Measurements from ENCODE around the gene GADD45A.
A peak's percentile ranks its signal among the peaks of the same experiment; 100 is the strongest.

GADD45A gene

DNA sequence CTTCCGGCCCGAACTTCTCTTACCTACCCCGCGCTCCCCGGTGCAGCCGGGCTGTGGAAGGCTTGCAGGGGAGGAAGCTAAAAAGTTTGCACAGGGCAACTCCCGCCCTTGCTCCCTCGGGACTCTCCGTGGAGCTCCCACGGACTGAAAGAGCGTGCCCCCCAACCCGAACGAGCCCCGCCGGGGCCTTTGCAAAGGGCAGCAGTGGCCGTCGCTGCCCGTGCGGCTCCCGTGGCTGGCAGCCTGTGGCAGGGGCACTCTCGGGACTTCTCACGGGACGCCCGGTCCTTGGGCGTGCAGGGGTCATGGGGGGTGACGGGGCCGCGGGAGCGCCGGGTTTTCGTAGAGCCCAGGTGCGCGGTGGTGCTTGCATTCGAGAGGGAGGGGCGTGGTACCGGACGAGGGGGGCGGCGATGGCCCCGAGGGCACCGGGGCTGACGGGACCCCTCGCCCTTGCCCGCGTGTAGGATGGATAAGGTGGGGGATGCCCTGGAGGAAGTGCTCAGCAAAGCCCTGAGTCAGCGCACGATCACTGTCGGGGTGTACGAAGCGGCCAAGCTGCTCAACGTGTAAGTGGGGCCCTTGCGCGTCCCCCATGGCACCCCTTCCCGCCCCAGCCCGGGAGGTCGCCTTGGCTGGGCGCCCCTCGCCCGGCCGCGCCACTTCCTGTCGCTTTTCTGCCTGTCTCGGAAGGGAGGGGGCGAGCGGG lies 711 bp downstream of the GADD45A start (continued):
- TF ChIP-seq, protein P1, sequence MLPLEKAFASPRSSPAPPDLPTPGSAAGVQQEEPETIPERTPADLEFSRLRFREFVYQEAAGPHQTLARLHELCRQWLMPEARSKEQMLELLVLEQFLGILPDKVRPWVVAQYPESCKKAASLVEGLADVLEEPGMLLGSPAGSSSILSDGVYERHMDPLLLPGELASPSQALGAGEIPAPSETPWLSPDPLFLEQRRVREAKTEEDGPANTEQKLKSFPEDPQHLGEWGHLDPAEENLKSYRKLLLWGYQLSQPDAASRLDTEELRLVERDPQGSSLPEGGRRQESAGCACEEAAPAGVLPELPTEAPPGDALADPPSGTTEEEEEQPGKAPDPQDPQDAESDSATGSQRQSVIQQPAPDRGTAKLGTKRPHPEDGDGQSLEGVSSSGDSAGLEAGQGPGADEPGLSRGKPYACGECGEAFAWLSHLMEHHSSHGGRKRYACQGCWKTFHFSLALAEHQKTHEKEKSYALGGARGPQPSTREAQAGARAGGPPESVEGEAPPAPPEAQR (tag by site-specific recombination; IDR thresholded peaks at IDR 0.05): no peak
- TF ChIP-seq ZNF221 (tag by site-specific recombination; IDR thresholded peaks at IDR 0.05; ENCODE audit: borderline replicate concordance) (no peak), ZNF626 (tag by site-specific recombination; IDR thresholded peaks at IDR 0.05) (no peak), ZNF140 (tag by site-specific recombination; IDR thresholded peaks at IDR 0.05) (no peak), ZNF416 (tag by site-specific recombination; IDR thresholded peaks at IDR 0.05) (no peak), ZNF473 (tag by site-specific recombination; IDR thresholded peaks at IDR 0.05) (no peak), OVOL3 (tag by site-specific recombination; IDR thresholded peaks at IDR 0.05) (no peak), ZNF19 (tag by site-specific recombination; IDR thresholded peaks at IDR 0.05; ENCODE audit: low read depth) (no peak), ZNF660 (tag by site-specific recombination; IDR thresholded peaks at IDR 0.05) (no peak), SCRT2 (tag by site-specific recombination; IDR thresholded peaks at IDR 0.05) (no peak), ZFHX2 (tag by site-specific recombination; conservative IDR thresholded peaks at IDR 0.05) (peak; percentile 41; the same call in 1 of the 2 replicates), SCRT1 (tag by site-specific recombination; IDR thresholded peaks at IDR 0.05; ENCODE audit: borderline replicate concordance) (no peak), ZNF174 (tag by site-specific recombination; IDR thresholded peaks at IDR 0.05) (no peak), ZXDB (tag by site-specific recombination; IDR thresholded peaks at IDR 0.05) (peak; percentile 33; the same call in 1 of the 2 replicates), SETDB1 (IDR thresholded peaks at IDR 0.05; ENCODE audit: insufficient read length, low read length) (no peak), TCF7L2 (IDR thresholded peaks at IDR 0.05; ENCODE audit: borderline replicate concordance, low read depth, low read length) (no peak), HOXC10 (CRISPR knock-in tag; IDR thresholded peaks at IDR 0.05) (peak; percentile 95), ZNF335 (tag by site-specific recombination; conservative IDR thresholded peaks at IDR 0.05) (peak; percentile 49), ZNF658 (tag by site-specific recombination; IDR thresholded peaks at IDR 0.05) (no peak)
- TF ChIP-seq, protein P2, sequence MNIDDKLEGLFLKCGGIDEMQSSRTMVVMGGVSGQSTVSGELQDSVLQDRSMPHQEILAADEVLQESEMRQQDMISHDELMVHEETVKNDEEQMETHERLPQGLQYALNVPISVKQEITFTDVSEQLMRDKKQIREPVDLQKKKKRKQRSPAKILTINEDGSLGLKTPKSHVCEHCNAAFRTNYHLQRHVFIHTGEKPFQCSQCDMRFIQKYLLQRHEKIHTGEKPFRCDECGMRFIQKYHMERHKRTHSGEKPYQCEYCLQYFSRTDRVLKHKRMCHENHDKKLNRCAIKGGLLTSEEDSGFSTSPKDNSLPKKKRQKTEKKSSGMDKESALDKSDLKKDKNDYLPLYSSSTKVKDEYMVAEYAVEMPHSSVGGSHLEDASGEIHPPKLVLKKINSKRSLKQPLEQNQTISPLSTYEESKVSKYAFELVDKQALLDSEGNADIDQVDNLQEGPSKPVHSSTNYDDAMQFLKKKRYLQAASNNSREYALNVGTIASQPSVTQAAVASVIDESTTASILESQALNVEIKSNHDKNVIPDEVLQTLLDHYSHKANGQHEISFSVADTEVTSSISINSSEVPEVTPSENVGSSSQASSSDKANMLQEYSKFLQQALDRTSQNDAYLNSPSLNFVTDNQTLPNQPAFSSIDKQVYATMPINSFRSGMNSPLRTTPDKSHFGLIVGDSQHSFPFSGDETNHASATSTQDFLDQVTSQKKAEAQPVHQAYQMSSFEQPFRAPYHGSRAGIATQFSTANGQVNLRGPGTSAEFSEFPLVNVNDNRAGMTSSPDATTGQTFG (tag by site-specific recombination; IDR thresholded peaks at IDR 0.05; ENCODE audit: borderline replicate concordance): no peak
- TF ChIP-seq, protein P3, sequence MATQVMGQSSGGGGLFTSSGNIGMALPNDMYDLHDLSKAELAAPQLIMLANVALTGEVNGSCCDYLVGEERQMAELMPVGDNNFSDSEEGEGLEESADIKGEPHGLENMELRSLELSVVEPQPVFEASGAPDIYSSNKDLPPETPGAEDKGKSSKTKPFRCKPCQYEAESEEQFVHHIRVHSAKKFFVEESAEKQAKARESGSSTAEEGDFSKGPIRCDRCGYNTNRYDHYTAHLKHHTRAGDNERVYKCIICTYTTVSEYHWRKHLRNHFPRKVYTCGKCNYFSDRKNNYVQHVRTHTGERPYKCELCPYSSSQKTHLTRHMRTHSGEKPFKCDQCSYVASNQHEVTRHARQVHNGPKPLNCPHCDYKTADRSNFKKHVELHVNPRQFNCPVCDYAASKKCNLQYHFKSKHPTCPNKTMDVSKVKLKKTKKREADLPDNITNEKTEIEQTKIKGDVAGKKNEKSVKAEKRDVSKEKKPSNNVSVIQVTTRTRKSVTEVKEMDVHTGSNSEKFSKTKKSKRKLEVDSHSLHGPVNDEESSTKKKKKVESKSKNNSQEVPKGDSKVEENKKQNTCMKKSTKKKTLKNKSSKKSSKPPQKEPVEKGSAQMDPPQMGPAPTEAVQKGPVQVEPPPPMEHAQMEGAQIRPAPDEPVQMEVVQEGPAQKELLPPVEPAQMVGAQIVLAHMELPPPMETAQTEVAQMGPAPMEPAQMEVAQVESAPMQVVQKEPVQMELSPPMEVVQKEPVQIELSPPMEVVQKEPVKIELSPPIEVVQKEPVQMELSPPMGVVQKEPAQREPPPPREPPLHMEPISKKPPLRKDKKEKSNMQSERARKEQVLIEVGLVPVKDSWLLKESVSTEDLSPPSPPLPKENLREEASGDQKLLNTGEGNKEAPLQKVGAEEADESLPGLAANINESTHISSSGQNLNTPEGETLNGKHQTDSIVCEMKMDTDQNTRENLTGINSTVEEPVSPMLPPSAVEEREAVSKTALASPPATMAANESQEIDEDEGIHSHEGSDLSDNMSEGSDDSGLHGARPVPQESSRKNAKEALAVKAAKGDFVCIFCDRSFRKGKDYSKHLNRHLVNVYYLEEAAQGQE (tag by site-specific recombination; IDR thresholded peaks at IDR 0.05): no peak; the same call in 1 of the 2 replicates
- TF ChIP-seq, protein P4, sequence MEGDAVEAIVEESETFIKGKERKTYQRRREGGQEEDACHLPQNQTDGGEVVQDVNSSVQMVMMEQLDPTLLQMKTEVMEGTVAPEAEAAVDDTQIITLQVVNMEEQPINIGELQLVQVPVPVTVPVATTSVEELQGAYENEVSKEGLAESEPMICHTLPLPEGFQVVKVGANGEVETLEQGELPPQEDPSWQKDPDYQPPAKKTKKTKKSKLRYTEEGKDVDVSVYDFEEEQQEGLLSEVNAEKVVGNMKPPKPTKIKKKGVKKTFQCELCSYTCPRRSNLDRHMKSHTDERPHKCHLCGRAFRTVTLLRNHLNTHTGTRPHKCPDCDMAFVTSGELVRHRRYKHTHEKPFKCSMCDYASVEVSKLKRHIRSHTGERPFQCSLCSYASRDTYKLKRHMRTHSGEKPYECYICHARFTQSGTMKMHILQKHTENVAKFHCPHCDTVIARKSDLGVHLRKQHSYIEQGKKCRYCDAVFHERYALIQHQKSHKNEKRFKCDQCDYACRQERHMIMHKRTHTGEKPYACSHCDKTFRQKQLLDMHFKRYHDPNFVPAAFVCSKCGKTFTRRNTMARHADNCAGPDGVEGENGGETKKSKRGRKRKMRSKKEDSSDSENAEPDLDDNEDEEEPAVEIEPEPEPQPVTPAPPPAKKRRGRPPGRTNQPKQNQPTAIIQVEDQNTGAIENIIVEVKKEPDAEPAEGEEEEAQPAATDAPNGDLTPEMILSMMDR (tag by site-specific recombination; IDR thresholded peaks at IDR 0.05): 0 out of 2 replicates have a peak, but pooled peaks have one; percentile 3
- TF ChIP-seq, protein P5, sequence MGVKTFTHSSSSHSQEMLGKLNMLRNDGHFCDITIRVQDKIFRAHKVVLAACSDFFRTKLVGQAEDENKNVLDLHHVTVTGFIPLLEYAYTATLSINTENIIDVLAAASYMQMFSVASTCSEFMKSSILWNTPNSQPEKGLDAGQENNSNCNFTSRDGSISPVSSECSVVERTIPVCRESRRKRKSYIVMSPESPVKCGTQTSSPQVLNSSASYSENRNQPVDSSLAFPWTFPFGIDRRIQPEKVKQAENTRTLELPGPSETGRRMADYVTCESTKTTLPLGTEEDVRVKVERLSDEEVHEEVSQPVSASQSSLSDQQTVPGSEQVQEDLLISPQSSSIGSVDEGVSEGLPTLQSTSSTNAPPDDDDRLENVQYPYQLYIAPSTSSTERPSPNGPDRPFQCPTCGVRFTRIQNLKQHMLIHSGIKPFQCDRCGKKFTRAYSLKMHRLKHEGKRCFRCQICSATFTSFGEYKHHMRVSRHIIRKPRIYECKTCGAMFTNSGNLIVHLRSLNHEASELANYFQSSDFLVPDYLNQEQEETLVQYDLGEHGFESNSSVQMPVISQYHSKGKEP (tag by site-specific recombination; IDR thresholded peaks at IDR 0.05): no peak
- TF ChIP-seq, protein P6, sequence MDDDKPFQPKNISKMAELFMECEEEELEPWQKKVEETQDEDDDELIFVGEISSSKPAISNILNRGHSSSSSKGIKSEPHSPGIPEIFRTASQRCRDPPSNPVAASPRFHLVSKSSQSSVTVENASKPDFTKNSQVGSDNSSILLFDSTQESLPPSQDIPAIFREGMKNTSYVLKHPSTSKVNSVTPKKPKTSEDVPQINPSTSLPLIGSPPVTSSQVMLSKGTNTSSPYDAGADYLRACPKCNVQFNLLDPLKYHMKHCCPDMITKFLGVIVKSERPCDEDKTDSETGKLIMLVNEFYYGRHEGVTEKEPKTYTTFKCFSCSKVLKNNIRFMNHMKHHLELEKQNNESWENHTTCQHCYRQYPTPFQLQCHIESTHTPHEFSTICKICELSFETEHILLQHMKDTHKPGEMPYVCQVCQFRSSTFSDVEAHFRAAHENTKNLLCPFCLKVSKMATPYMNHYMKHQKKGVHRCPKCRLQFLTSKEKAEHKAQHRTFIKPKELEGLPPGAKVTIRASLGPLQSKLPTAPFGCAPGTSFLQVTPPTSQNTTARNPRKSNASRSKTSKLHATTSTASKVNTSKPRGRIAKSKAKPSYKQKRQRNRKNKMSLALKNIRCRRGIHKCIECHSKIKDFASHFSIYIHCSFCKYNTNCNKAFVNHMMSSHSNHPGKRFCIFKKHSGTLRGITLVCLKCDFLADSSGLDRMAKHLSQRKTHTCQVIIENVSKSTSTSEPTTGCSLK (tag by site-specific recombination; IDR thresholded peaks at IDR 0.05): no peak
- TF ChIP-seq, protein P7, sequence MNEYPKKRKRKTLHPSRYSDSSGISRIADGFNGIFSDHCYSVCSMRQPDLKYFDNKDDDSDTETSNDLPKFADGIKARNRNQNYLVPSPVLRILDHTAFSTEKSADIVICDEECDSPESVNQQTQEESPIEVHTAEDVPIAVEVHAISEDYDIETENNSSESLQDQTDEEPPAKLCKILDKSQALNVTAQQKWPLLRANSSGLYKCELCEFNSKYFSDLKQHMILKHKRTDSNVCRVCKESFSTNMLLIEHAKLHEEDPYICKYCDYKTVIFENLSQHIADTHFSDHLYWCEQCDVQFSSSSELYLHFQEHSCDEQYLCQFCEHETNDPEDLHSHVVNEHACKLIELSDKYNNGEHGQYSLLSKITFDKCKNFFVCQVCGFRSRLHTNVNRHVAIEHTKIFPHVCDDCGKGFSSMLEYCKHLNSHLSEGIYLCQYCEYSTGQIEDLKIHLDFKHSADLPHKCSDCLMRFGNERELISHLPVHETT (tag by site-specific recombination; IDR thresholded peaks at IDR 0.05): no peak
